Measurements from ENCODE around the gene FGF12.

Gene FGF12

DNA sequence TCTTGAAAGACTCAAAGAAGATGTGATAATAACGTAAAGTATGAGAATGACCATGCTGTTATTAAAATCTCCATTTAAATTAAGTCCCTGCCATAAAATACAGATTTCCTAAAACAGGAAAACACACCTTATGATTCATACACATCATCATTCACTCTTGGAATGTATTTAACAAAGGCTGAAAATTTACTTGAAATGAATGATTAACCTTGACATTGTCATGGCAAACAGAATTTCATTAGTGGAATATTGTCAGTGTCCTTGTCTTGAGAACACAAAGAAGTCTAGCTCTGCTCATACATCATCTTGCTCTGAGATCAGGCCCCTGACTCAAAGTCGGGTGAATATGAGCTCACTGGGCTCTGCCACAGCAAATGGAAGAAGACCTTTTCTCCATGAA lies 313.9 kb downstream of the FGF12 start:
- DNase-seq (ENCODE audit: low read depth in 2 of 2), result no peak

DNA sequence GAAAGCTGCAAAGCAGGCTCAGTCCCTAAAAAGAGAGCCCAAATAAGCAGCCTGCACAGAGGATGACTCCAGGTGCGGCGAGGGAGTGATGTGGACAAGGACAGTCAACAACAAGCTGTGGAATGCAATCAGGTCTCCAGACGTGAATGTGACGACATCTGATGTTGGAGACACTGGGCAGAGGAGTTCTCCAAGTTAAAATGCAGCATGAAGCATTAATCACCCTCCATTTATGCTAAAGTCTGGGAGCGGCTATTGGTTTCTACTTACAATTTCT lies 316.7 kb downstream of the FGF12 start:
- DNase-seq (ENCODE audit: low read depth in 2 of 2), result no peak

DNA sequence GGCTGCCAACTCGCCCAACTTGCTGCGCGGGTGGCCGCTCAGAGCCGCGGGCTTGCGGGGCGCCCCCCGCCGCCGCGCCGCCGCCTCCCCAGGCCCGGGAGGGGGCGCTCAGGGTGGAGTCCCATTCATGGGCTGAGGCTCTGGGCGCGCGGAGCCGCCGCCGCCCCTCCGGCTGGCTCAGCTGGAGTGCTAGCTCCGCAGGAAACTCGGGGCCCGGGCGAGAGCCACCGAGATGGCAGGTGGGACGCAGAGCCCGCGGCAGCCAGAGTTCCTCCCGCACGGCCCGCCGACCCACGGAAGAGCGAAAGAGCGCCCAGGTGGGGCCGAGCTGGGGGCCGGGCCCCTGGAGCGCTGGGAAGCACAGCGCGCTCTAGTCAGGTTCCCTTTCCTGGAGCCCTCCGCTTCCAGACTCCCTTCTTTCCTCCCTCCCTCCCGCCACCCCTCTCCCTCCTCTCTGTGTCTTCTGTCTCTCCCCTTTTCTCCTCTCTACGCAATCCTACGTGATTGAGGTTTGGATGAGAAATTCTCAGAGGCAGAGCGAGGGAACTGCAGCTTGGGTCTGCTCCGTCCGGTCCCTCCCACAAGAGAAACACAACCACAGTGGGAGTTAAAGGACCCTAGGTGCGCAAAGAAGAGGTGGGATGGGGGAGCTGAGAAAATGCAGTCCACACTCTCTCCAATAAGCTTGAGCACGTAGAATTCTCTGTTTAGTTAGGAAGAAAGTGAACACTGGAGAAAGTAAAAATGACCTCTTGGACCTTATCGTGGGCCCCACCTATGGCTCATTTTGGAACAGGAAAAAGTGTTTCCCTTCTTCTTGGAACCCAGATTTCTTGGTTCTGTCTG lies 317.3 kb downstream of the FGF12 start:
- no peak for DNase-seq (ENCODE audit: low read depth in 2 of 2)

DNA sequence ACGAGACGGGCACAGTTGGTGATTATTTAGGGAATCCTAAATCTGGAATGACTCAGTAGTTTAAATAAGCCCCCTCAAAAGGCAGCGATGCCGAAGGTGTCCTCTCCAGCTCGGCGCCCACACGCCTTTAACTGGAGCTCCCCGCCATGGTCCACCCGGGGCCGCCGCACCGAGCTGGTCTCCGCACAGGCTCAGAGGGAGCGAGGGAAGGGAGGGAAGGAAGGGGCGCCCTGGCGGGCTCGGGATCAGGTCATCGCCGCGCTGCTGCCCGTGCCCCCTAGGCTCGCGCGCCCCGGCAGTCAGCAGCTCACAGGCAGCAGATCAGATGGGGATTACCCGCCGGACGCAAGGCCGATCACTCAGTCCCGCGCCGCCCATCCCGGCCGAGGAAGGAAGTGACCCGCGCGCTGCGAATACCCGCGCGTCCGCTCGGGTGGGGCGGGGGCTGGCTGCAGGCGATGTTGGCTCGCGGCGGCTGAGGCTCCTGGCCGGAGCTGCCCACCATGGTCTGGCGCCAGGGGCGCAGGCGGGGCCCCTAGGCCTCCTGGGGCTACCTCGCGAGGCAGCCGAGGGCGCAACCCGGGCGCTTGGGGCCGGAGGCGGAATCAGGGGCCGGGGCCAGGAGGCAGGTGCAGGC lies 318.0 kb downstream of the FGF12 start:
- no peak for DNase-seq (ENCODE audit: low read depth in 2 of 2)

DNA sequence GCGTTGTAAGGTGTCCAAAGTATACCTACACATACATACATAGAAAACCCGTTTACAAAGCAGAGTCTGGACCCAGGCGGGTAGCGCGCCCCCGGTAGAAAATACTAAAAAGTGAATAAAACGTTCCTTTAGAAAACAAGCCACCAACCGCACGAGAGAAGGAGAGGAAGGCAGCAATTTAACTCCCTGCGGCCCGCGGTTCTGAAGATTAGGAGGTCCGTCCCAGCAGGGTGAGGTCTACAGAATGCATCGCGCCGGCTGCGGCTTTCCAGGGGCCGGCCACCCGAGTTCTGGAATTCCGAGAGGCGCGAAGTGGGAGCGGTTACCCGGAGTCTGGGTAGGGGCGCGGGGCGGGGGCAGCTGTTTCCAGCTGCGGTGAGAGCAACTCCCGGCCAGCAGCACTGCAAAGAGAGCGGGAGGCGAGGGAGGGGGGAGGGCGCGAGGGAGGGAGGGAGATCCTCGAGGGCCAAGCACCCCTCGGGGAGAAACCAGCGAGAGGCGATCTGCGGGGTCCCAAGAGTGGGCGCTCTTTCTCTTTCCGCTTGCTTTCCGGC lies 318.6 kb downstream of the FGF12 start:
- DNase-seq (ENCODE audit: low read depth in 2 of 2), result no peak

DNA sequence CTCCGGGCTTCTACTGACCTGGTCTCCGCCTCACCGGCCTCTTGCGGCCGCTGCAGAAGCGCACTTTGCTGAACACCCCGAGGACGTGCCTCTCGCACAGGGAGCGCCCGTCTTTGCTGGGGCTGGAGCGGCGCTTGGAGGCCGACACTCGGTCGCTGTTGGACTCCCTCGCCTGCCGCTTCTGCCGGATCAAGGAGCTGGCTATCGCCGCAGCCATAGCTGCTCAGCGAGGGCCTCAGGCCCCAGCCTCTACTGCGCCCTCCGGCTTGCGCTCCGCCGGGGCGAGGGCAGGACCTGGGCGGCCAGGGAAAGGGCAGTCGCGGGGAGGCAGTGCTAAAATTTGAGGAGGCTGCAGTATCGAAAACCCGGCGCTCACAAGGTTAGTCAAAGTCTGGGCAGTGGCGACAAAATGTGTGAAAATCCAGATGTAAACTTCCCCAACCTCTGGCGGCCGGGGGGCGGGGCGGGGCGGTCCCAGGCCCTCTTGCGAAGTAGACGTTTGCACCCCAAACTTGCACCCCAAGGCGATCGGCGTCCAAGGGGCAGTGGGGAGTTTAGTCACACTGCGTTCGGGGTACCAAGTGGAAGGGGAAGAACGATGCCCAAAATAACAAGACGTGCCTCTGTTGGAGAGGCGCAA lies 319.2 kb downstream of the FGF12 start:
- no peak for DNase-seq (ENCODE audit: low read depth in 2 of 2)

DNA sequence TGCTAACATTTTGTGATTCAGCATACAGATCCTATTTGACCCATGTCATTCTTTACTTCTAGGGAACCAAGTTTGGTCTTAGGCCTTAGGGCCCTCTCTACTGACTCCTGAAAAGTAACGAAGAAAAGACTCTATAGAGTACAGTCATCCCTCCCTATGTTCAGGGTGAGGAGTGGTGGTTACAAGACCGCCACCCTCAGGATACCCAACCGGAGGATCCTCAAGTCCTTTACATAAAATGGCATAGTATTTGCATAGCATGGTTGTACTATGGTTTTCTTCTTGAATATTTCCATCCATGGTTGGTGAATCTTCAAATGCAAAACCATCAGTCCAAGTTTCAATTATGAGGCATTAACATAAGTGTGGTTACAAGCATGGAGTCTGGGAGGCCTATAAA lies 327.6 kb downstream of the FGF12 start:
- no peak for DNase-seq (ENCODE audit: low read depth in 2 of 2)

DNA sequence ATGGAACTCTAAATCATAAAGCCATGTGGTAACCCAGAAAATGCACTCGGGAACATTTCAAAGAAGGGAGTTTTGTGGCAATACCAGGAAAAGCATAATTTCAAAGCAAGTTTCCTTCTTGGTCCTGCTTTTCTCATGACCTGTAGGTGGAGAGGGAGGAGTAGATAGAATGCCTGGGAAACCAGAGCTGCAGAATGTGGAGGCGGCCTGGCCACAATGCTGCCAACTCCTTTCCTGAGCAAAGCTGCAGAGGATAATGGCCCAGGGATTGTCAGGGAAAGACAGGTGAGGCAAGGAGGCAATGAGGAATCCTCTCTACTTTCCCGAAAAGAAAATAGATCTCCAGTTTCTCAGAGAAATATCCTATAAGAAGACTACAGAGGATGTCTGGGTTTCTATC lies 330.3 kb downstream of the FGF12 start:
- DNase-seq (ENCODE audit: low read depth in 2 of 2), result no peak

DNA sequence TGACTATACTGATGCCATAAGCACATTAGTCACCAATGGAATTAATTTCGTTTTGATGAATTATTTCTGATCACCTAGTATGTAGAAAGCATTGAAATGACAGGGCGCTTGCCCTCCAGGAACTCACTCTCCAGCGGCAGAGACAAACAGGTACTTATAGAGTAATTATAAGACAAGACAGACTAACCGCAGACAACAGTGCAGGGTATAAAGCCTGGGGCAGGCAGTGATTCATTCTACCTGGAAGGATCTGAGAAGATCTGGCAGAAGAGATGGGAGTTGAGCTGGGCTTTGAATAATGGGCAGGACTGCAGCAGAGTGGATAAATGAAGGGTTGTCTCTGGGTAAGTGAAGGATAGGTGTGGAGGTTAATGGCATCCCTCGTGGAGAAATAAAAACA lies 331.8 kb downstream of the FGF12 start:
- no peak for DNase-seq (ENCODE audit: low read depth in 2 of 2)

DNA sequence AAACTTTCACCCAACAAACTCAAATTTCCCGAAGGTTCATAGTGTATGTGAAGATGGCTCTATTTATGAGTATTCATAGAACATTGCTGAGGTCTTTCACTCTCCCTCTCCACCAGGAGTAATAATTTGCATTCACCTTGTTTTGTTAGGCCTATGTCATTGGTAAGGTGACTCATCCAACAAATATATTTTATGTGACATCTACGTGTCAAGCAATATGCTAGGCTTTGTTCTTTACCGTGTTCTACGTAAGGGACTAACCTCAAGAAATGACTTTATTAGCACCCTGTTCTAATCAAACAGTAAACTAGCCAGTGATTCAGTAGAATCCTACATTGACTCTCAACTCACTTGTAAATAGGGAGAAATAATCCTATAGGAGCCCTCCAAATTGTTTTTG lies 334.4 kb downstream of the FGF12 start:
- no peak for DNase-seq (ENCODE audit: low read depth in 2 of 2)

DNA sequence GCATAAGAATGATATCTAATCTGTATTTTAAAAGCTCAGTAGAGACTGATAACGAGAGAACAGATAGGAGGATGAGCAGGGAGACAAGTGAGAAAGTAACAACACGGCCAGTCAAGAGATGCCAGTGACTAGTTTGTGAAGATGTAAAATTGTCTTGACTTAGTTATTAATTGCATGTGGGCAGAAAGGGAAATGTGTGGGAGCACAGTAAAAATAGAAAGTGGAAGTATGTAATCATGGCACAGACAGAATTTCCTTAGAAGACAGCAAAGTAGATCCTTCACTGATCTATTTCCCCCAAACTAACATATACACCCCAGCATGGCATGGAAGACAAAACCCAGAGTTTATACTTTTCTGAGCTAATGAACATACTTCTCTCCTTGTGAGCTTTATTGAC lies 344.5 kb downstream of the FGF12 start:
- no peak for DNase-seq (ENCODE audit: low read depth in 2 of 2)

DNA sequence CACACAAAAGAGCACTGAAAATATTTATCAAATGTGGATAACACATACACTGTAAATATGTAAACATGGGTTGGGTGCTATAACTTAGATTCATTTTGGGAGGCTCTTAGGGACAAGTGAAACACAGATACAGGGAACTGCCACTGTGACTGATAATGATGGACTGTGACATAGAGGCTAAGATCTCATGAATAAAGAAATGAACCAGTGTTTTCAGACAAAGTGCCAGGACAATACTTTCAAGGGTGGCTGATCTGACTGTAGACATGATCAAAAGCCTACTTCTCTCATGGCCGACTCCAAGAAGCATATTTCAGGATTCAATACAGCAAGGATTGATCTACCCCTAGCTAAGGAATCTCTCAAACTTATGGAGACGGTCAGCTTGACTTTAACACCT lies 353.8 kb downstream of the FGF12 start:
- DNase-seq (ENCODE audit: low read depth in 2 of 2), result no peak

DNA sequence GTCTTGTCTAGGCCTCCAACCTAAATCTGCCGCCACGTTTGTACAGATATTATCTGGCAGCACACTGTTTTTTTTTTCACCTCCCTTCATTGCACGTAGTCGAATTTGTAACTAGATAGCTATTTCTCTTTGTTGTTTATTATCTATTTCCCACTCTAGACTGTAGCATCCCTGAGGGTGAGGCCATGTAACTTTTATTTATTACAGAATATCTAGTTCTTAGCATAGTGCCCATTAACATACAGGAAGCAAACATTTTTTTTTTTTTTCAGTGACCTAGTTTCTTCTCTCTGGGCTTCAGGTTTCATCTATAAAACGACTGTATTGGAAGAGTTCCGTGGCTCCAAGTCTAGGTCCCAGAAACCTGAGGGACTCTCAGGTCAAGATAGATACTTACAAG lies 354.3 kb downstream of the FGF12 start:
- DNase-seq (ENCODE audit: low read depth in 2 of 2), result no peak

DNA sequence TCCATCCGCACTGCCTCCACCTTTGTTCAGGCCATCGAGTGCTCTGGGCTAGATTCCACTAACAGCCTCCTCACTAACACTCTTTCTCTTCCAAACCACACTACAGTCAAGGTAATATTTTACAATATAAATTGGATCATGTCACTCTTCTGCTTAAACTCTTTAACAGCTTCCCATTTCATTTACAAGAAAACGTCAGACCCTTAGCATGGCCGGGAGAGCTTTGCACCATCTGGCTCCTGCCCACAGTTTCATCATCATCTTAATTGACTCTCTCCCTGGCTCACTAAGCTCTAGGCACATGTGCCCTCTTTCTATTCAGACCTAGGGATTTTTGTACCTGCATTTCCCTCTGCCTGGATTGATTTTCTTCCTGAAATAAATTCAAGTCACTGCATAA lies 354.7 kb downstream of the FGF12 start:
- DNase-seq (ENCODE audit: low read depth in 2 of 2), result no peak

DNA sequence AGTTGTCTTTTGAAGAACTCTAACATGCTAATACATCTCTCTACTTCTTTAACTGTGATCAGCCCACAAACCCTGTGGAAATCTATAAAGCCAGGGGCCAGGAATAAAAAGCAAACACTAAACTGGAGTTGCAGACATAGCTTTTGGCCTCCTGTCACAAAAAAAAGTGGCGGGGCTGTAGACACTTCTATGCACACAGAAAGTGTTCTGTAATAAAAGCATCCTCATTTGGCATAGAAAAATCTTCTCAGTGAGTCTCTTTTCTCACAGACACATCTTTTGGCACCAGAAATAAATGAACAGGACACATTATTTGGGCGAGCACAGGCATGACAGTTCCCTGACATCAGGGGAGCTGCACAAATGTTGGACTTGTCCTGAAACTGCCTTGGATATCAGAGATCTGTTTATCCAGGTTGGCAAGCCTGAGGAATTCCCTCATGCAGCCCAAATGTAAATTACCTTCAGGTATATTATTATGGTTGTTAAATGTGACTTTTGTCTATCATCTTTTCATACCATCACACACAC lies 355.4 kb downstream of the FGF12 start:
- no peak for DNase-seq (ENCODE audit: low read depth in 2 of 2)

DNA sequence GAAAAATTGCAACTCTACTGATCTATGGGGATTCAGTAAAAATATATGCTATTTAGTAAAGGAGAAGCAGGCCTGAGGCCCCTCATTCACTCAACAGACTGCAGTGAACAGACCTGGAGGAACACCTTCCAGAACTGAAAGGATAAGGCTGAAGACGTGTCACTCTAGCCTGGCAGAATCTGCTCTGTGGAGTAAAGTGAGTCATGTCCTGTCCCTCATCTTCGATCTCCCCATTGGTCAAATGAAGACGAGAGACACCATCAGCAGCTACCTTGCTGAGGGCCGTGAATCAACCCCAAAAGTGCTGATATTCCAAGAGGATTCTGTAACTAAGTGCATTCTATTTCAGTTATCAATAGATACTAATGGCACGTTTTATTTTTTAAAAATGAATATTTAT lies 359.7 kb downstream of the FGF12 start:
- DNase-seq (ENCODE audit: low read depth in 2 of 2), result no peak

DNA sequence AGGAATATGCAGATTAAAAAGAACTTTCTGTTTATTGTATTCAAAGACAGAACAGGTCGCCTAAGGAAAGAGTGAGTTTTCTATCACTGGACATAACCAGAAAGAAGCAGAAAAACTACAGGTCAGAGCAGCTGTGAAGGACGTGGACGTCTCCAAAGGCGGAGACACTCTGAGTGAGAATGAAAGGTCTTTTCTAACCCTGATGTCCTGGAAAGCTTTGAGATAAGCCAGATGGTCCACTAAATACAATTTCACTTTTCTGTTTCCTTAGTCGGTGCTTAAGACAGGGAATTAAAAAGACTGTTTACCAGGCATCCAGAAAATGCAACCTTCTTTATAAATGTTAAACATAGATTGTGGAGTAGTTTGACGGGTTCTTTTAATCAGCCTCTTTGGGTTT lies 360.4 kb downstream of the FGF12 start:
- no peak for DNase-seq (ENCODE audit: low read depth in 2 of 2)

DNA sequence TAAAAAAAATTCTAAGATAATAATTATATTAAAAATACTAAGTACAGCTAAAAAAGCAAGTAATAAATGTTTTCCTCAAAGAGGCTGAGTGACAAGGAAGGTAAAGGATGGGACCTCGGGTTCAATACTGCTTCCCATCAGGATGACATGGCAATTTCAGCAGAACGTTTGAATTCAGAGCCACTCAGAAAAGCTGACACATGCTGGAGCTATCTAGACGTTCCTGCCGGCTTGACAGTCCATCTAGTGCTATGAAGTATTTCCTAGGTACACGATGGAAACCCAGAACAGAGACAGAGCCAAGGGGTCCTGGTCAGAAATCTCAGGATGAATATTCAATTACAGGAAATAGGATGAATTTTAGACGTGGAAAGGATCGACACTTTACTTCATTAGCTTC lies 361.8 kb downstream of the FGF12 start:
- DNase-seq (ENCODE audit: low read depth in 2 of 2), result no peak

DNA sequence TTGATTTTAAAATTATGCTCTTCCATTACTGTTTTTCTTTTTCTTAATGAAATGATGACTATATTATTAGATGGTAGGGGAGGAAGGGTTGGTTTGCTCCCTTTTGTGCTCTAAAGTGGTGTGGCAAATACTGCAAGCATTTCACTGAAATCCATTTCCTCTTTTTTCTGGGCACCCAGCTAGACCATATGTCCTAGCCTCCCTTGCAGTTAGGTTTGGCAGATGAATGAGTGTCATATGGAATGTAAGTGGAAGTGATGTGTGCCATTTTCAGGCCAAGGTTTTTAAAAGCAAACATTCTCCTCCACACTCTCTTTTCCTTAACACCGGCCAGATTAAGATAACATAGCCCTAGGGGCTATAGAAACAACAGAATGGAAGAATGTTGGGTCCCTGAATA lies 363.0 kb downstream of the FGF12 start:
- DNase-seq (ENCODE audit: low read depth in 2 of 2), result no peak

DNA sequence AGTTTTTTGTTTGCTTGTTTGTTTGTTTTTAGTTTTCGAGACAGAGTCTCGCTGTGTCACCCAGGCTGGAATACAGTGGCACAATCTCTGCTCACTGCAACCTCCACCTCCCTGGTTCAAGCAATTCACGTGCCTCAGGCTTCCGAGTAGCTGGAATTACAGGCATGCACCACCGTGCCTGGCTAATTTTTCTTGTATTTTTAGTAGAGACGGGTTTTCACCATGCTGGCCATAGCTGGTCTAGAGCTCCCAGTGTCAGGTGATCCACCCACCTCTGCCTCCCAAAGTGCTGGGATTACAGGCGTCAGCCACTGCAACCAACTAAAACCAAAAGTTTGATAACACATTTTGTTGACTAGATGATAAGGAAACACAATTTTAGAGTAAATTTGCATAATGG lies 372.7 kb downstream of the FGF12 start:
- no peak for DNase-seq (ENCODE audit: low read depth in 2 of 2)

DNA sequence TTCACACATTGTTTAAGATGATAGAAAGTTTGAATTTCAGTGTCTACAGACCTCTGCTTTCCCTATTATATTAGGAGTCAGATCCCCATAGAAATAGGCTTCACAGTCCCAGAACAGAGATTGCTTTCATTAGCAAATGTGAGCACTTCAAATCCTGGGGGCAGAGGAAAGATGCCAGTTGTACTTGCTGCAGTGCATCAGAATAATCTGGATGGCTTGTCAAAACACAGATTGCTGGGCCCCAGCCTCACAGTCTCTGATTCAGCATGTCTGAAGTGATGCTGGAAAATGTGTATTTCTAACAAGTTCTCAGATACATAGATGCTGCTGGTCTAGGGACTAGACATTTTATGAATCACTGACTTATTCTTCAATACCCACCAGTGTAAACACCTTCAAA lies 375.2 kb downstream of the FGF12 start:
- DNase-seq (ENCODE audit: low read depth in 2 of 2), result no peak

DNA sequence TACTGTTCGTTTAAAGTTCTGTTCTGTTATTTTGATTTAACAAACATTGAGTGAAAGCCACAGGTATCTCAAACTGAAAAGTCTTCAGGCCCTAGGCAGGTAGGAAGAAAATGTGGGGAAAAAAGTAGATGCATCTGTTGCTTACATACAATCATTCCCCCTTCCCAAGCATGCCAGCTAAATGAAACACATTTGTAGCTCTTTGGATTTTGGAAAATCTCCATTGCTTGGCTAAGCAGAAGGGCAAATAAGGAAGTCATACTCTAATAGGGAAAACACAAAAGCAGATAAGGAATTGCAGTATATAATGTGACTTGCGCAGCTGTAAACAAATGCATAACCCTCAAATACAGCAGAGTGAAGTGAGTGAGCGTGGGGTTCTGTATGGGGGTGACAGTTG lies 375.9 kb downstream of the FGF12 start:
- no peak for DNase-seq (ENCODE audit: low read depth in 2 of 2)

DNA sequence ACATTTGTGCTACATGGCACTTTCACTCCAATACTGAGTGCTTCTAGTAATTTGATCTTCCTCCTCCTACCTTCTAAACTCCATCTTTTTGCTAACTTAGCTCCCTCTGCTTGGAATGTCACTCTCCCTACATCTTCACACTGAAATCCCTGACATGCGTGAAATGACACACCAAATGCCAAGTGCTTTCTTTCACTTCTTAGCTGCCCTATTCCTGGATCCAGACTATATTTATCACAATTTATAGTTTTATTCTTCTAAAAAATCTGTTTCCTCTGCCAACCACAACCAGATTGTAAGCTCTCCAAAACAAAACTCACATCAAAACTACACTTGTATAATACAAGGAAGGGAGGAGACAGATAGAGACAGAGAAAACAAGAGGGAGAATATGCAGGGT lies 387.3 kb downstream of the FGF12 start:
- no peak for DNase-seq (ENCODE audit: low read depth in 2 of 2)
